H9 (cell line): Measurements from ENCODE around the gene DEAF1. TPM values are rescaled to one million over a fixed set of nuclear protein-coding genes. Genes with fewer than 3 reads are reported as not detected.

Experiments
- DNase-seq: peaks from one replicate; pipeline ENCODE4 v3.0.0-alpha.2; 2017
- H2AFZ ChIP-seq: one replicate; pipeline ENCODE4 v1.6.1; 2013; ENCODE audit warnings: mild to moderate bottlenecking, low read length, control low read depth, moderate library complexity
- H2AK5ac ChIP-seq: 2 replicates; pipeline ENCODE4 v1.6.1; 2013; ENCODE audit warnings: low read length, control low read depth, mixed read lengths; ENCODE audit not compliant: insufficient read length
- H2BK120ac ChIP-seq: one replicate; pipeline ENCODE4 v1.6.1; 2013; ENCODE audit warnings: low read depth, mild to moderate bottlenecking, low read length, control low read depth, inconsistent platforms; ENCODE audit not compliant: poor library complexity, severe bottlenecking
- H2BK12ac ChIP-seq: 2 replicates; pipeline ENCODE4 v1.6.1; 2013; ENCODE audit warnings: low read length, control low read depth, mixed read lengths, low read depth; ENCODE audit not compliant: insufficient read length
- H2BK15ac ChIP-seq: 2 replicates; pipeline ENCODE4 v1.6.1; 2013; ENCODE audit warnings: low read depth, low read length, control low read depth
- H2BK20ac ChIP-seq: one replicate; pipeline ENCODE4 v1.6.1; 2013; ENCODE audit warnings: low read depth, mild to moderate bottlenecking, low read length, control low read depth, inconsistent platforms; ENCODE audit not compliant: poor library complexity, severe bottlenecking
- H2BK5ac ChIP-seq: 2 replicates; pipeline ENCODE4 v1.6.1; 2013; ENCODE audit warnings: low read length, control low read depth, mixed read lengths; ENCODE audit not compliant: insufficient read length
- H3K14ac ChIP-seq: 2 replicates; pipeline ENCODE4 v1.6.1; 2013; ENCODE audit warnings: low read length, control low read depth; ENCODE audit not compliant: insufficient read depth
- H3K18ac ChIP-seq: 2 replicates; pipeline ENCODE4 v1.6.1; 2013; ENCODE audit warnings: low read depth, mild to moderate bottlenecking, mixed read lengths, low read length, control low read depth; ENCODE audit not compliant: insufficient read length
- H3K23ac ChIP-seq: 2 replicates; pipeline ENCODE4 v1.6.1; 2013; ENCODE audit warnings: low read length, control low read depth, mixed read lengths, low read depth; ENCODE audit not compliant: insufficient read length
- H3K23me2 ChIP-seq: 2 replicates; pipeline ENCODE4 v1.6.1; 2013; ENCODE audit warnings: low read depth, mild to moderate bottlenecking, mixed read lengths, low read length, control low read depth; ENCODE audit not compliant: insufficient read length, poor library complexity, severe bottlenecking
- H3K27ac ChIP-seq: 2 replicates; pipeline ENCODE4 v1.5.1; 2013; ENCODE audit warnings: low read length, control low read depth, mixed read lengths, low read depth; ENCODE audit not compliant: insufficient read length
- H3K27me3 ChIP-seq: 2 replicates; pipeline ENCODE4 v1.6.1; 2013; ENCODE audit warnings: low read length, control low read depth, inconsistent platforms; ENCODE audit not compliant: insufficient read depth
- H3K4ac ChIP-seq: 2 replicates; pipeline ENCODE4 v1.6.1; 2013; ENCODE audit warnings: low read depth, mild to moderate bottlenecking, control low read depth, inconsistent platforms, low read length, moderate library complexity
- H3K4me1 ChIP-seq: 2 replicates; pipeline ENCODE4 v1.6.1; 2013; ENCODE audit warnings: low read length, control low read depth, inconsistent platforms; ENCODE audit not compliant: insufficient read depth
- H3K4me2 ChIP-seq: 2 replicates; pipeline ENCODE4 v1.6.1; 2013; ENCODE audit warnings: low read length, control low read depth, mixed read lengths; ENCODE audit not compliant: insufficient read length, insufficient read depth
- H3K56ac ChIP-seq: 2 replicates; pipeline ENCODE4 v1.6.1; 2013; ENCODE audit warnings: low read depth, mild to moderate bottlenecking, mixed read lengths, low read length, control low read depth; ENCODE audit not compliant: insufficient read length
- H3K79me1 ChIP-seq: 2 replicates; pipeline ENCODE4 v1.6.1; 2013; ENCODE audit warnings: low read depth, mild to moderate bottlenecking, moderate library complexity, low read length, control low read depth, inconsistent platforms; ENCODE audit not compliant: insufficient read depth, poor library complexity, severe bottlenecking
- H3K79me2 ChIP-seq: 2 replicates; pipeline ENCODE4 v1.6.1; 2013; ENCODE audit warnings: low read length, control low read depth, inconsistent platforms; ENCODE audit not compliant: insufficient read depth
- H3K9ac ChIP-seq: 2 replicates; pipeline ENCODE4 v1.6.1; 2013; ENCODE audit warnings: low read length, control low read depth, mixed read lengths; ENCODE audit not compliant: insufficient read length; ENCODE audit errors: extremely low read depth
- H3K9me3 ChIP-seq: one replicate; pipeline ENCODE4 v1.6.1; 2013; ENCODE audit warnings: low read depth, low read length, inconsistent platforms; ENCODE audit not compliant: control insufficient read depth
- H3T11ph ChIP-seq: one replicate; pipeline ENCODE4 v1.6.1; 2013; ENCODE audit warnings: mild to moderate bottlenecking, low read length, control low read depth, inconsistent platforms
- H4K20me1 ChIP-seq: one replicate; pipeline ENCODE4 v1.6.1; 2013; ENCODE audit not compliant: control insufficient read depth, insufficient read length, insufficient read depth
- H4K5ac ChIP-seq: 2 replicates; pipeline ENCODE4 v1.6.1; 2013; ENCODE audit warnings: low read depth, mild to moderate bottlenecking, mixed read lengths, low read length, control low read depth; ENCODE audit not compliant: insufficient read length
- H4K8ac ChIP-seq: replicated peaks from 2 replicates; pipeline ENCODE4 v1.6.1; 2013; ENCODE audit warnings: low read length, control low read depth, mixed read lengths, low read depth; ENCODE audit not compliant: insufficient read length
- H4K91ac ChIP-seq: 2 replicates; pipeline ENCODE4 v1.6.1; 2013; ENCODE audit warnings: low read depth, mild to moderate bottlenecking, moderate library complexity, mixed read lengths, low read length, control low read depth; ENCODE audit not compliant: insufficient read length
- H3K27ac Mint-ChIP-seq, 3 experiments: 2 replicates in 2 of 3; 3 replicates in 1 of 3; pipeline ENCODE4 v1.8.0; 2020 to 2021; ENCODE audit warnings: mixed read lengths in 3 of 3, mild to moderate bottlenecking in 1 of 3, moderate library complexity in 1 of 3
- H3K27me3 Mint-ChIP-seq: 2 replicates; pipeline ENCODE4 v1.8.0; 2021; ENCODE audit warnings: low read depth, mild to moderate bottlenecking, moderate library complexity, mixed read lengths
- H3K36me3 Mint-ChIP-seq, 3 experiments: 2 replicates in 2 of 3; 3 replicates in 1 of 3; pipeline ENCODE4 v1.8.0; 2020 to 2021; ENCODE audit warnings: low read depth in 3 of 3, mixed read lengths in 3 of 3; ENCODE audit not compliant: insufficient read depth in 1 of 3
- H3K4me1 Mint-ChIP-seq, 2 experiments: 2 replicates each; pipeline ENCODE4 v1.8.0; 2020; ENCODE audit warnings: mixed read lengths in 2 of 2
- H3K4me3 Mint-ChIP-seq, 2 experiments: 2 replicates in 1 of 2; 3 replicates in 1 of 2; pipeline ENCODE4 v1.8.0; 2020 to 2021; ENCODE audit warnings: mild to moderate bottlenecking in 2 of 2, mixed read lengths in 2 of 2, moderate library complexity in 1 of 2
- H3K9me3 Mint-ChIP-seq, 2 experiments: 2 replicates in 1 of 2; 3 replicates in 1 of 2; pipeline ENCODE4 v1.8.0; 2020; ENCODE audit warnings: mild to moderate bottlenecking in 2 of 2, mixed read lengths in 2 of 2, moderate library complexity in 1 of 2
- WGBS: extraction: QIAGEN DNeasy Blood & Tissue Kit; methylation state at CpG from one replicate; pipeline ENCODE4 v1.1.7; 2013; ENCODE audit warnings: missing lambda C conversion rate, low lambda C conversion rate, mixed read lengths; ENCODE audit not compliant: insufficient read length; ENCODE audit errors: extremely low coverage; 5-methylcytosine and 5-hydroxymethylcytosine counted together
- total RNA-seq: library from RNA; stranded (reverse); gene quantifications from 2 replicates; pipeline ENCODE4 v1.2.1, GENCODE V29; 2021
- TF ChIP-seq, protein P1 (sequence below): fragments of 200-600 bp; sonication (generic); conservative IDR thresholded peaks from 3 replicates; pipeline ENCODE4 v1.8.0; 2021; ENCODE audit warnings: antibody characterized with exemption, mild to moderate bottlenecking

DEAF1 gene
- total RNA-seq, 1 experiment from 2014 or later, result 67.3 TPM

DNA sequence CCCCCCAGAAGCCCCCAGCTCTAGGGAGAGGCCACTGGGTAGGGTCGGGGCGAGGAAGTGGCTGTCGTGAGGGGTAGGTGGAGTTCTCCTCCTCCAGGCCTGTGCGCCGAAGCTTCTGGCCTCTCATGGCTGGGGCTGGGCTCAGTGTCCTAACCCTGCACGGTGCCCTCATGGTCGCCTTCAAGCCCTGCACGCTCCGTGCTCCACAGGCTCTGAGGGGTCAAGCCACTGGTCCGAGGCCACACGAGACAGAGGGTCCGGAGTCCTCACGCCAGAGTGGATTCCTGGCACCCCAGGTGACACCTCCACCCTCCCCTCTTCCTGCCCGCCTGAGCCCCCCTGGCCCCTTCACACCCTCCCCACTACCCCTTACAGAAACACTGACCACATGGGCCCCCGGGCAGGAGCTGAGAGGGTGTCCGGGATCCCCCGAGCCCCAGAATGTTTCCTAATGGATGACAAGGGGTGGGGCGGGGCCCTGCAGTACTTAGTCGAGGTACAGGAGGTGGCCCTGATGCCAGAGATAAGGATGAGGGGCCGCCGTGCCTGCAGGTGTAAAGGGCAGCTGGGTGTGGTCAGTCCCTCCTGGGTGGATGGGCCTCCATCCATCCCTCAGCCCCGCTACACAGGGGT, 69.3 kb downstream of the DEAF1 start:
- Histone ChIP-seq H2BK5ac (no peak overlapping the region), H3K56ac (no peak overlapping the region), H3K27ac (no peak overlapping the region), H2AK5ac (no peak overlapping the region), H3K27me3 (peaks cover 6% of the 10 kb centered on the region; the same call in 1 of the 2 replicates), H3K79me2 (no peaks in the 10 kb centered on the region), H2BK120ac (no peak overlapping the region), H3K9ac (no peak overlapping the region), H4K8ac (no peak overlapping the region), H3K23ac (no peak overlapping the region), H4K20me1 (no peaks in the 10 kb centered on the region), H2BK20ac (no peak overlapping the region), H3K4ac (no peak overlapping the region), H2BK12ac (no peak overlapping the region), H2AFZ (no peak overlapping the region), H3K14ac (no peak overlapping the region), H3K23me2 (no peaks in the 10 kb centered on the region), H2BK15ac (no peak overlapping the region), H3K4me2 (no peak overlapping the region), H4K91ac (no peak overlapping the region), H3K4me1 (no peaks in the 10 kb centered on the region), H3K18ac (no peak overlapping the region), H3K9me3 (no peaks in the 10 kb centered on the region), H3T11ph (no peak overlapping the region), H3K79me1 (no peaks in the 10 kb centered on the region), H4K5ac (no peak overlapping the region)
- TF ChIP-seq, protein P1, sequence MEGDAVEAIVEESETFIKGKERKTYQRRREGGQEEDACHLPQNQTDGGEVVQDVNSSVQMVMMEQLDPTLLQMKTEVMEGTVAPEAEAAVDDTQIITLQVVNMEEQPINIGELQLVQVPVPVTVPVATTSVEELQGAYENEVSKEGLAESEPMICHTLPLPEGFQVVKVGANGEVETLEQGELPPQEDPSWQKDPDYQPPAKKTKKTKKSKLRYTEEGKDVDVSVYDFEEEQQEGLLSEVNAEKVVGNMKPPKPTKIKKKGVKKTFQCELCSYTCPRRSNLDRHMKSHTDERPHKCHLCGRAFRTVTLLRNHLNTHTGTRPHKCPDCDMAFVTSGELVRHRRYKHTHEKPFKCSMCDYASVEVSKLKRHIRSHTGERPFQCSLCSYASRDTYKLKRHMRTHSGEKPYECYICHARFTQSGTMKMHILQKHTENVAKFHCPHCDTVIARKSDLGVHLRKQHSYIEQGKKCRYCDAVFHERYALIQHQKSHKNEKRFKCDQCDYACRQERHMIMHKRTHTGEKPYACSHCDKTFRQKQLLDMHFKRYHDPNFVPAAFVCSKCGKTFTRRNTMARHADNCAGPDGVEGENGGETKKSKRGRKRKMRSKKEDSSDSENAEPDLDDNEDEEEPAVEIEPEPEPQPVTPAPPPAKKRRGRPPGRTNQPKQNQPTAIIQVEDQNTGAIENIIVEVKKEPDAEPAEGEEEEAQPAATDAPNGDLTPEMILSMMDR, result no peak
- no peak overlapping the region for H3K4me3 Mint-ChIP-seq
- H3K27me3 Mint-ChIP-seq, result peaks cover 28% of the 10 kb centered on the region
- H3K4me1 Mint-ChIP-seq, result peaks cover 9 to 24% of the 10 kb centered on the region in 2 experiments
- no CpG with 5 or more reads among the region's 22 CpGs for WGBS
- DNase-seq, result no peak
- H3K9me3 Mint-ChIP-seq, result no peaks in the 10 kb centered on the region; a peak in 1 of 5 replicates
- no peak overlapping the region for H3K27ac Mint-ChIP-seq
- peaks cover 0 to 3% (median 0%) of the 10 kb centered on the region in 3 experiments; a peak in 3 of 7 replicates for H3K36me3 Mint-ChIP-seq
